HepG2 (cell line): ENCODE measurements around the gene SQSTM1. TPM values are rescaled to one million over a fixed set of nuclear protein-coding genes. Genes with fewer than 3 reads are reported as not detected.

Source experiments
- ATAC-seq: fragments of 200-7000 bp; cut with Tn5 transposase; 3 replicates; pipeline ENCODE4 v1.9.1; 2020; ENCODE audit warnings: mild to moderate bottlenecking, moderate library complexity
- BruUV-seq: library from RNA; stranded (reverse); fragments of 400-500 nt; replicated peaks from 2 replicates; lab custom pipeline; 2021; lab: Mats Ljungman, UMichigan
- CTCF ChIA-PET: fragments of 300-600 bp; formaldehyde crosslinking; extraction: SDS; loops from one replicate; lab custom pipeline; 2021; ENCODE audit warnings: low total read pairs, inconsistent platforms, low intra/inter-chr PET ratio; lab: Yijun Ruan, JAX
- POLR2A ChIA-PET: fragments of 350-600 bp; sonication (Branson Sonifier 250); formaldehyde crosslinking; loops from one replicate; lab custom pipeline; 2020; ENCODE audit warnings: antibody characterized with exemption, inconsistent platforms; lab: Yijun Ruan, JAX
- DNase-seq: peaks from one replicate; pipeline ENCODE4 v3.0.0-alpha.2; 2015; ENCODE audit warnings: low spot score
- FAIRE-seq: peaks from 3 replicates; lab custom pipeline; 2011; peaks lifted over from hg19 to GRCh38; lab: Jason Lieb, UNC
- H2AFZ ChIP-seq: one replicate; pipeline ENCODE4 v1.6.1; 2011; ENCODE audit warnings: low read length, inconsistent platforms
- H3K27ac ChIP-seq: fragments of 300-600 bp; 3 replicates; pipeline ENCODE4 v1.8.0; 2011; ENCODE audit warnings: mixed run types, mild to moderate bottlenecking, mixed read lengths, low read length, inconsistent platforms; ENCODE audit not compliant: insufficient read depth; ENCODE audit errors: extremely low read length
- H3K27me3 ChIP-seq, 2 experiments: fragments of 200-600 bp in 1 of 2; 2 replicates in 1 of 2; 3 replicates in 1 of 2; pipeline versions ENCODE4 v1.6.0 to v1.8.0; 2011; ENCODE audit warnings: low read length in 2 of 2, mild to moderate bottlenecking in 2 of 2, moderate library complexity in 2 of 2, inconsistent platforms in 1 of 2; ENCODE audit not compliant: insufficient read depth in 2 of 2, control insufficient read depth in 1 of 2
- H3K36me3 ChIP-seq, 2 experiments: fragments of 200-600 bp in 1 of 2; replicated peaks in 1 of 2; 2 replicates in 1 of 2; 3 replicates in 1 of 2; pipeline versions ENCODE4 v1.5.1 to v1.8.0; 2011; ENCODE audit warnings: low read length in 2 of 2, inconsistent platforms in 1 of 2; ENCODE audit not compliant: insufficient read depth in 2 of 2, control insufficient read depth in 1 of 2
- H3K4me1 ChIP-seq: 2 replicates; pipeline ENCODE4 v1.5.1; 2012; ENCODE audit warnings: low read length, inconsistent platforms; ENCODE audit not compliant: insufficient read depth
- H3K4me2 ChIP-seq: 2 replicates; pipeline ENCODE4 v1.6.0; 2011; ENCODE audit warnings: low read depth, low read length, inconsistent platforms
- H3K4me3 ChIP-seq, 3 experiments: fragments of 200-600 bp in 1 of 3; sonication (generic), shearing (Covaris generic) in 1 of 3; replicated peaks in 1 of 3; 2 replicates each; pipeline ENCODE4 v1.5.1; 2011 to 2016; ENCODE audit warnings: low read length in 3 of 3, inconsistent platforms in 2 of 3, low read depth in 2 of 3, mild to moderate bottlenecking in 2 of 3, control low read depth in 1 of 3, mixed read lengths in 1 of 3; ENCODE audit not compliant: insufficient read depth in 1 of 3
- H3K79me2 ChIP-seq: one replicate; pipeline ENCODE4 v1.6.1; 2011; ENCODE audit warnings: low read length, inconsistent platforms; ENCODE audit not compliant: insufficient read depth
- H3K9ac ChIP-seq: 2 replicates; pipeline ENCODE4 v1.6.0; 2011; ENCODE audit warnings: mild to moderate bottlenecking, low read depth, low read length, inconsistent platforms; ENCODE audit not compliant: insufficient read depth
- H3K9me3 ChIP-seq: 2 replicates; pipeline ENCODE4 v1.5.1; 2012; ENCODE audit warnings: mild to moderate bottlenecking, low read length
- H4K20me1 ChIP-seq: 2 replicates; pipeline ENCODE4 v1.6.0; 2011; ENCODE audit warnings: inconsistent platforms, mild to moderate bottlenecking, low read length, moderate library complexity; ENCODE audit not compliant: insufficient read depth
- ZEB1 ChIP-seq: IDR thresholded peaks from 2 replicates; pipeline ENCODE4 v1.6.1; 2012; ENCODE audit warnings: mild to moderate bottlenecking, low read depth, inconsistent platforms; ENCODE audit not compliant: insufficient replicate concordance
- ZNF549 ChIP-seq: sonication (generic); formaldehyde crosslinking; IDR thresholded peaks from 2 replicates; pipeline ENCODE4 v1.5.0; 2020; ENCODE audit warnings: missing genetic modification reagents
- WGBS: methylation state at CpG from one replicate; pipeline ENCODE4 v1.1.6; 2017; ENCODE audit warnings: low lambda C conversion rate; 5-methylcytosine and 5-hydroxymethylcytosine counted together
- in situ Hi-C: cut with HindIII; loops from 2 replicates; pipeline ENCODE4 v1.10.0; 2017; ENCODE audit warnings: low pct_unique_long_range_greater_than_20kb; ENCODE audit not compliant: extremely low pct_ligation_motif_present
- intact Hi-C: fragments of 100-400 bp; cut with micrococcal nuclease; formaldehyde crosslinking; loops from one replicate; pipeline ENCODE4 v1.10.0; 2022; ENCODE audit not compliant: unreplicated experiment
- polyA plus RNA-seq, 8 experiments: library from polyadenylated mRNA; depleted of rRNA in 3 of 8; stranded (reverse) in 7 of 8; unstranded in 1 of 8; fragments of >200 nt; fragmentation: Illumina TruSeq in 4 of 8; extraction: Trizol in 4 of 8; gene quantifications; 2 replicates each; pipeline versions ENCODE4 v1.2.1 to v1.2.3, GENCODE V29; 2011 to 2016; ENCODE audit warnings: low read depth in 4 of 8, missing spikeins in 1 of 8, mixed read lengths in 1 of 8; ENCODE audit not compliant: insufficient read depth in 1 of 8
- total RNA-seq, 5 experiments: library from RNA; depleted of rRNA; stranded (reverse); fragments of >200 nt; fragmentation: Illumina TruSeq; extraction: Trizol; gene quantifications; 2 replicates each; pipeline ENCODE4 v1.2.3, GENCODE V29; 2016; ENCODE audit warnings: low read depth in 1 of 5
- TF ChIP-seq, protein P1 (sequence below): fragments of 450-650 bp; IDR thresholded peaks from 2 replicates; pipeline ENCODE4 v1.6.1; 2016
- TF ChIP-seq, protein P2 (sequence below): sonication (generic); formaldehyde crosslinking; IDR thresholded peaks from 2 replicates; pipeline ENCODE4 v1.4.0; 2020; ENCODE audit warnings: missing genetic modification reagents

SQSTM1 gene
- total and polyA plus RNA-seq, 2 of the 13 experiments (the other 11 are each of a cell fraction or from before 2014, with no cell fraction given) = 90.9 to 160 TPM

DNA sequence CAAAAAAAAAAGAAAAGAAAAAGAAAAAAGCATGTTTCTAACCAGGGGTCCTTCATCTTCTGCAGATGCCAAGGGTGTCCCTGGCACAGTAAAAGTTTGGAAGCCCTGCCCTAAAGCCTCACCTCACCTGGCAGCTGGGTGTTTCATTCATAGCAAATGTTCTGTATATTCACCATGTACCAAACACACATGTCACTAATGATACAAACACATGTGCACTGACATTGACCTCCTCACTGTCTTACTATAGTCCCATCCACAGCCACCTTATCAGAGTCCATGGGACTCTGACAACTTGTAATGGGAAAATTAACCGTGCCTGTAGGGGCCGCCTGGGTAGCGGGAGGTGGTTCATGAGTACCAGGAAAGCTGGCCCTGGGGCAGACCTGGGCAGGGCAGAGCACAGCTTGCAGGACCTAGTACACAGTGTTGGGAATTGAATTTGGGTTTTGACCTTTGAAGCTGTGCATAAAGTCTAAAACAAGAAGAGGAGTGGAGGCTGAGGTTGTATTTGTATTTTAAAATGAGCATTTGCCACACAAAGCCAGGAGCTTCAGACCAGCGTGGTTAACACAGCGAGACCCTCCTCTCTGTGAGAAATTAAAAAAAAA lies 7.6 kb upstream of the SQSTM1 start:
- DNase-seq (no peak), FAIRE-seq (no peak)
- no peaks in the 10 kb centered on the region for H3K9me3 ChIP-seq
- H4K20me1 ChIP-seq = no peaks in the 10 kb centered on the region
- no peak overlapping the region for H3K27ac ChIP-seq
- in situ Hi-C loops = no loop called here
- no peaks in the 10 kb centered on the region for H3K79me2 ChIP-seq
- intact Hi-C loops = no loop called here
- H3K4me3 ChIP-seq = no peak overlapping the region
- WGBS = 87% methylated on average over 5 of the region's 5 CpGs
- no peak overlapping the region for H3K9ac ChIP-seq
- ChIA-PET POLR2A (interaction anchor here (1.0 to 1.5 kb wide), 2 partner anchors 9 to 13 kb away, joined by 3 to 6 read pairs; no protein-coding TSS in a partner anchor), CTCF (no interaction called here)
- no TSS peak for BruUV-seq
- no peak overlapping the region for H3K4me2 ChIP-seq
- H3K36me3 ChIP-seq = peaks cover 11 to 19% of the 10 kb centered on the region in 2 experiments; a peak in 4 of 5 replicates
- peaks cover 12% of the 10 kb centered on the region for H3K4me1 ChIP-seq
- no peaks in the 10 kb centered on the region for H3K27me3 ChIP-seq
- TF ChIP-seq ZNF549 (CRISPR knock-in tag) = no peak
- TF ChIP-seq ZEB1 = no peak
- TF ChIP-seq, protein P1, sequence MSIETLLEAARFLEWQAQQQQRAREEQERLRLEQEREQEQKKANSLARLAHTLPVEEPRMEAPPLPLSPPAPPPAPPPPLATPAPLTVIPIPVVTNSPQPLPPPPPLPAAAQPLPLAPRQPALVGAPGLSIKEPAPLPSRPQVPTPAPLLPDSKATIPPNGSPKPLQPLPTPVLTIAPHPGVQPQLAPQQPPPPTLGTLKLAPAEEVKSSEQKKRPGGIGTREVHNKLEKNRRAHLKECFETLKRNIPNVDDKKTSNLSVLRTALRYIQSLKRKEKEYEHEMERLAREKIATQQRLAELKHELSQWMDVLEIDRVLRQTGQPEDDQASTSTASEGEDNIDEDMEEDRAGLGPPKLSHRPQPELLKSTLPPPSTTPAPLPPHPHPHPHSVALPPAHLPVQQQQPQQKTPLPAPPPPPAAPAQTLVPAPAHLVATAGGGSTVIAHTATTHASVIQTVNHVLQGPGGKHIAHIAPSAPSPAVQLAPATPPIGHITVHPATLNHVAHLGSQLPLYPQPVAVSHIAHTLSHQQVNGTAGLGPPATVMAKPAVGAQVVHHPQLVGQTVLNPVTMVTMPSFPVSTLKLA = peak; percentile 90
- TF ChIP-seq, protein P2, sequence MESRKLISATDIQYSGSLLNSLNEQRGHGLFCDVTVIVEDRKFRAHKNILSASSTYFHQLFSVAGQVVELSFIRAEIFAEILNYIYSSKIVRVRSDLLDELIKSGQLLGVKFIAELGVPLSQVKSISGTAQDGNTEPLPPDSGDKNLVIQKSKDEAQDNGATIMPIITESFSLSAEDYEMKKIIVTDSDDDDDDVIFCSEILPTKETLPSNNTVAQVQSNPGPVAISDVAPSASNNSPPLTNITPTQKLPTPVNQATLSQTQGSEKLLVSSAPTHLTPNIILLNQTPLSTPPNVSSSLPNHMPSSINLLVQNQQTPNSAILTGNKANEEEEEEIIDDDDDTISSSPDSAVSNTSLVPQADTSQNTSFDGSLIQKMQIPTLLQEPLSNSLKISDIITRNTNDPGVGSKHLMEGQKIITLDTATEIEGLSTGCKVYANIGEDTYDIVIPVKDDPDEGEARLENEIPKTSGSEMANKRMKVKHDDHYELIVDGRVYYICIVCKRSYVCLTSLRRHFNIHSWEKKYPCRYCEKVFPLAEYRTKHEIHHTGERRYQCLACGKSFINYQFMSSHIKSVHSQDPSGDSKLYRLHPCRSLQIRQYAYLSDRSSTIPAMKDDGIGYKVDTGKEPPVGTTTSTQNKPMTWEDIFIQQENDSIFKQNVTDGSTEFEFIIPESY (CRISPR knock-in tag) = peak; percentile 47; the same call in 1 of the 2 replicates
- TF ChIP-seq, all 625 proteins: peak for 2
- H2AFZ ChIP-seq = no peak overlapping the region
- no peak for ATAC-seq
